Upper lobe of left lung (tissue), 6 donors: ENCODE data around the gene HELZ2. TPM values are rescaled to one million over a fixed set of nuclear protein-coding genes. Genes with fewer than 3 reads are reported as not detected.

ENCODE experiments used
- ATAC-seq, 2 donors: fragments of 200-7000 bp; cut with Tn5 transposase; one replicate each; pipeline ENCODE4 v1.9.1; 2022; ENCODE audit warnings: mild to moderate bottlenecking in 2 of 2, moderate library complexity in 2 of 2; ENCODE audit not compliant: low FRiP score in 2 of 2
- DNase-seq, 2 donors: peaks; one replicate each; pipeline ENCODE4 v3.0.0-alpha.2; 2019 to 2020
- H3K27ac ChIP-seq, 4 donors: fragments of 200-600 bp; sonication (generic); one replicate each; pipeline ENCODE4 v1.5.1; 2016 to 2019
- H3K27me3 ChIP-seq, 4 donors: fragments of 200-600 bp; sonication (generic); one replicate each; pipeline ENCODE4 v1.5.1; 2017 to 2019
- H3K36me3 ChIP-seq, 4 donors: fragments of 200-600 bp; sonication (generic); one replicate each; pipeline ENCODE4 v1.5.1; 2016 to 2019
- H3K4me1 ChIP-seq, 4 donors: fragments of 200-600 bp; sonication (generic); one replicate each; pipeline ENCODE4 v1.5.1; 2018 to 2019
- H3K4me3 ChIP-seq, 4 donors: fragments of 200-600 bp; sonication (generic); one replicate each; pipeline ENCODE4 v1.5.1; 2017 to 2019; ENCODE audit warnings: mild to moderate bottlenecking in 2 of 4, moderate library complexity in 1 of 4
- H3K9me3 ChIP-seq, 4 donors: fragments of 200-600 bp; sonication (generic); one replicate each; pipeline ENCODE4 v1.5.1; 2018 to 2019
- CTCF ChIP-seq, 6 experiments: fragments of 450-650 bp in 4 of 6; fragments of 200-600 bp in 2 of 6; sonication (generic) in 2 of 6; IDR thresholded peaks; one replicate each; pipeline ENCODE4 v1.5.1; 2016 to 2019; ENCODE audit warnings: antibody characterized with exemption in 6 of 6
- EP300 ChIP-seq, 4 donors: sonication (generic); formaldehyde crosslinking; IDR thresholded peaks; one replicate each; pipeline ENCODE4 v1.5.1; 2017; ENCODE audit warnings: antibody characterized with exemption in 4 of 4, control low read depth in 2 of 4
- POLR2A ChIP-seq, 4 donors: fragments of 450-650 bp; IDR thresholded peaks; one replicate each; pipeline ENCODE4 v1.5.1; 2016 to 2017; ENCODE audit warnings: antibody characterized with exemption in 4 of 4, mild to moderate bottlenecking in 2 of 4
- POLR2AphosphoS5 ChIP-seq, 2 donors: sonication (generic); formaldehyde crosslinking; IDR thresholded peaks; one replicate each; pipeline ENCODE4 v1.5.1; 2017; ENCODE audit warnings: antibody characterized with exemption in 2 of 2
- WGBS, 2 donors: methylation state at CpG; one replicate each; pipeline ENCODE4 v1.1.5; 2017 to 2018; 5-methylcytosine and 5-hydroxymethylcytosine counted together
- total RNA-seq, 6 donors: library from RNA; depleted of rRNA in 4 of 6; stranded (reverse); fragments of >200 nt in 4 of 6; gene quantifications; one replicate each; pipeline versions ENCODE4 v1.1.0 to v1.2.1, GENCODE V29; 2016 to 2021
- donor health status: DM: no; HTN: no; CAD: no; lungs with moderate emphysema.
- donor health status: DM: no; HTN: yes; CAD: no; lungs with severe emphysema.

HELZ2 gene
- total RNA-seq, 6 donors from 2014 or later: 40.1 to 102 (median 56.6) TPM

- 68 to 77% methylated on average over 14 to 34 of the region's 38 CpGs for WGBS, 2 donors
- Histone ChIP-seq H3K27ac (peak overlapping the region in 3 of 4 donors; percentile 15 to 58 (median 54)), H3K4me1 (peaks cover 10 to 23% (median 20%) of the 10 kb centered on the region in 4 donors), H3K4me3 (peak overlapping the region in 3 of 4 donors; percentile 60 to 71 (median 65)), H3K36me3 (peaks cover 0 to 14% (median 10%) of the 10 kb centered on the region in 4 donors), H3K27me3 (no peaks in the 10 kb centered on the region), H3K9me3 (no peaks in the 10 kb centered on the region)
- no peak for TF ChIP-seq POLR2A (IDR thresholded peaks at IDR 0.05)
- no peak for TF ChIP-seq POLR2AphosphoS5 (IDR thresholded peaks at IDR 0.05)
- TF ChIP-seq EP300 (IDR thresholded peaks at IDR 0.05): no peak
- TF ChIP-seq CTCF (IDR thresholded peaks at IDR 0.05): no peak
- DNase-seq (peak in 1 of 2 donors; percentile 73), ATAC-seq (no peak)
Observed at GRCh38 chr20:63554361-63555278, 19.4 kb downstream of the HELZ2 start.

GRCh38 chr20:63553933-63554290 is 20.1 kb downstream of the HELZ2 start, which contains the start of gene FNDC11:
FNDC11 (plus strand) TSS chr20:63554159; CDS start chr20:63555664, 1,505 bp downstream.
- H3K27ac ChIP-seq: peak within 1 kb of the TSS in 3 of 4 donors; percentile 15 to 58 (median 54)

GRCh38 chr20:63553251-63553932 is 20.6 kb downstream of the HELZ2 start:
- H3K4me3 ChIP-seq: peak overlapping the region; percentile 14 to 71 (median 62)
- H3K9me3 ChIP-seq: no peaks in the 10 kb centered on the region
- peak overlapping the region in 3 of 4 donors; percentile 15 to 58 (median 54) for H3K27ac ChIP-seq
- DNase-seq (peak; percentile 90 to 93), ATAC-seq (peak; percentile 85 to 91)
- H3K27me3 ChIP-seq: peaks cover 0 to 6% (median under 1%) of the 10 kb centered on the region in 4 donors
- H3K36me3 ChIP-seq: peaks cover 0 to 6% (median 2%) of the 10 kb centered on the region in 4 donors
- peaks cover 10 to 23% (median 20%) of the 10 kb centered on the region in 4 donors for H3K4me1 ChIP-seq
- 1 to 4% methylated on average over 22 to 33 of the region's 37 CpGs for WGBS, 2 donors
- TF ChIP-seq EP300 (IDR thresholded peaks at IDR 0.05) (no peak), CTCF (IDR thresholded peaks at IDR 0.05) (no peak), POLR2AphosphoS5 (IDR thresholded peaks at IDR 0.05) (peak in 1 of 2 donors; percentile 38), POLR2A (IDR thresholded peaks at IDR 0.05) (peak in 2 of 4 donors; percentile 20 to 50)

More at GRCh38 chr20:63553933-63554290, 20.1 kb downstream of the HELZ2 start, which contains the start of gene FNDC11:
- WGBS, 2 donors: 2 to 7% methylated on average over 6 to 27 of the region's 34 CpGs
- peak within 1 kb of the TSS; percentile 14 to 71 (median 62) for H3K4me3 ChIP-seq
- peaks cover 0 to 11% (median 7%) of the 10 kb centered on the region in 4 donors for H3K36me3 ChIP-seq
- peak; percentile 52 to 92 for DNase-seq
- H3K27me3 ChIP-seq: peaks cover 0 to under 1% (median 0%) of the 10 kb centered on the region in 4 donors
- ATAC-seq: peak in 1 of 2 donors; percentile 50
- H3K9me3 ChIP-seq: no peaks in the 10 kb centered on the region
- TF ChIP-seq POLR2A (IDR thresholded peaks at IDR 0.05): no peak
- TF ChIP-seq POLR2AphosphoS5 (IDR thresholded peaks at IDR 0.05): no peak
- TF ChIP-seq CTCF (IDR thresholded peaks at IDR 0.05): no peak
- no peak for TF ChIP-seq EP300 (IDR thresholded peaks at IDR 0.05)
- peaks cover 10 to 23% (median 20%) of the 10 kb centered on the region in 4 donors for H3K4me1 ChIP-seq

GRCh38 chr20:63552481-63553249 is 21.4 kb downstream of the HELZ2 start:
- ATAC-seq (no peak), DNase-seq (no peak)
- no peaks in the 10 kb centered on the region for H3K9me3 ChIP-seq
- WGBS, 2 donors: 33 to 43% methylated on average over 15 of the region's 15 CpGs
- peak overlapping the region in 1 of 4 donors; percentile 65 for H3K4me3 ChIP-seq
- peaks cover 10 to 27% (median 21%) of the 10 kb centered on the region in 4 donors for H3K4me1 ChIP-seq
- H3K27ac ChIP-seq: peak overlapping the region in 1 of 4 donors; percentile 35
- TF ChIP-seq CTCF (IDR thresholded peaks at IDR 0.05) (no peak), EP300 (IDR thresholded peaks at IDR 0.05) (no peak), POLR2A (IDR thresholded peaks at IDR 0.05) (no peak), POLR2AphosphoS5 (IDR thresholded peaks at IDR 0.05) (no peak)
- no peaks in the 10 kb centered on the region for H3K36me3 ChIP-seq
- peaks cover 0 to 12% (median 4%) of the 10 kb centered on the region in 4 donors for H3K27me3 ChIP-seq
